HG02623 (cell line): ENCODE results near the gene CYTH1.

Experiments
- ATAC-seq: cut with Tn5 transposase; IDR thresholded peaks from one replicate; pipeline ENCODE4 v1.9.1; 2021; ENCODE audit warnings: moderate library complexity; ENCODE audit not compliant: unreplicated experiment

CYTH1 gene

GRCh38 chr17:78717431-78717980 is 64.6 kb downstream of the CYTH1 start:
- ATAC-seq, result no peak

DNA sequence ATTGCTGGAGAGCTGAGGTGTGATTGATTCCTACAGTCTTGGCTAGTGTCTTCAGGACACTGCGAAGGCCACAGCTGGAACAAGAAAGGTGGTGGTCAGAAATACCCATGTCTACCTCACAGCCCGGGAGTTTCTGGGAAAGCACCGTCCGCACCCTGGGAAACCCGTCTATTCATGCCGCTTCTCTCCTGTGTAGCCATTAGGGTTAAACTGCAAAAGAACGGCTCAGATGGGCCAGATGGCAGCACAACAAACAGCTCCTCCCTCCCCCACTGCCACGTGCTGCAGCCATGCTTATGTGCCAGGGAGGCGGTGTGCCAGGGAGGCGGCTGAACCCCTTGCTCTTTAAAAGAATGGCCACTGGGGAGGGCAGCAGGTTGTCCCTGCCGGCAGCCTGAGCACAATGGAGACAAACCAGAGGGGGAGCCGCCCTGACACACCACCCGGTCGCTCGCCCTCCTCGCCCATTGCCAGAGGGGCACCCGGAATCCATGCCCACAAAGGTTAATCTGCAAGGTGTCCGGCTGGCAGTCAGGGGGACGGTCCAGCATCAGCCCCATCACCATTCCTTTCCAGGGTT is 65.2 kb downstream of the CYTH1 start:
- no peak for ATAC-seq

DNA sequence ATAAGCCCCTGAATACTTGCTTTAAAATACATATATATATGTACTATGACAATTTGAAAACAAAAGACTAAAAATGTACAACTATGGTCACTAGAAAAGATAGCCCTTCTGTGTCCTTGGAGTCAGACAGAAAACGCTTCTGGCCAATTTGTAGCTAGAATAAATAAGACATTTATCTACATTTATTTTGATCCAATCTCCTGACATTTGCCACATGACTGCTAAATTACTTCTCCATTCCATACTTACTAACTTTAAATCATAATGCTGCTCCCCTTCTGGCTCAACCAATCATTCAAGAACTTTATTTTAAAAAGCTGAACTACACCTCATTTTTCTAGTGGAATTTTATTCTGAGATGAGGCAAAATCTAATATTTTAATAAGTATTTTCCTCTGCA is 65.8 kb downstream of the CYTH1 start:
- ATAC-seq, result no peak

DNA sequence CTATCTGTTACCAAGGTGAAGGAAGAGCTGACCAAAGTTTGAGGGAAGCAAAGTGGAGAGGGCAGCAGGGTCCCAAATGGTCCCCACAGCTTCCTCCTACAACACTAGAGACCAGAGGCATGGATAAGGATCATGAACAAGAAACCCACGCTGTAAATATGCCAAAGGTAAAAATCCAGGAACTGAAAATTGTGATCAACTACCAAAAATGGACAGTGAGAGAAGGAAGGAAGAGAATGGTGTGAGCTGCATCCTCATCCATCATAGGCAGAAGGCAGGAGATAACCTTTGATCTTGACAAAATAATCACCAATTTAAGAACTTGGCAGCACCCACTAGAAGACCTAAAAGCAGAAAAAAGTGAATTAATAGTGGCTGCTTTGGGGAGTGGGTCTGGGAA is 66.2 kb downstream of the CYTH1 start:
- no peak for ATAC-seq

GRCh38 chr17:78715000-78715771 is 66.9 kb downstream of the CYTH1 start:
- no peak for ATAC-seq

- ATAC-seq, result no peak
These were observed 67.5 kb downstream of the CYTH1 start for GRCh38 chr17:78714534-78714933.

DNA sequence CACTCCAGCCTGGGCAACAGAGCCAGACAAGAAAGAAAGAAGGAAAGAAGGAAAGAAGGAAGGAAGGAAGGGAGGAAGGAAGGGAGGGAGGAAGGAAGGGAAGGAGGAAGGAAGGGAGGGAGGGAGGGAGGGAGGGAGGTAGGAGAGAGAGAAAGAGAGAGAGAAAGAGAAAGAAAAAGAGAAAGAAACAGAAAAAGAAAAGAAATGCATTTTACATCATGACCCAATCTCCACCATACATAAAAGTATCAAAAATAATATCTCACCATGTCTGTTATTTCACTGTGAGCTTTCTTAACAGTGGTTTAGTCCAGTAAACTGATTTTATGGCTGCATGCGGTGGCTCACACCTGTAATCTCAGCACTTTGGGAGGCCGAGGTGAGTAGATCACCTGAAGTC is 70.0 kb downstream of the CYTH1 start:
- ATAC-seq, result no peak

DNA sequence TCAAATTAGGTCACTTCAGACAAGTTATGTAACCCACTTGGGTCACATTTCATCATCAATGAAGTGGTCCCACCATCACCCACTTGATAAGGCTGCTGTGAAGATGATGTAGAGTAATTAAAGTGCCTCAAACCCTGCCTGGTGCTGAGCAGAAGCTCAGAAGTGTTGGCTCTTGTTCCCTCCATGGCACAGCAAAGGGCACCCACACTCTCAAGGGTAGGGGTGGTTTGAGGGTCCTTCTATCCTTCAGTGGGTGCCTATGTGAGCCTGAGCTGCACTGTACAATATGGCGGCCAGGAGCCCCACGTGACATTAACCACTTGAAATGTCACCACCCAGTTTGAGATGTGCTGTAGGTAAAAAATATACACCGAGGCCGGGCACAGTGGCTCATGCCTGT is 71.5 kb downstream of the CYTH1 start:
- no peak for ATAC-seq

GRCh38 chr17:78709751-78710181 is 72.3 kb downstream of the CYTH1 start:
- no peak for ATAC-seq

GRCh38 chr17:78709119-78709681 is 72.9 kb downstream of the CYTH1 start:
- ATAC-seq, result peak; percentile 48

DNA sequence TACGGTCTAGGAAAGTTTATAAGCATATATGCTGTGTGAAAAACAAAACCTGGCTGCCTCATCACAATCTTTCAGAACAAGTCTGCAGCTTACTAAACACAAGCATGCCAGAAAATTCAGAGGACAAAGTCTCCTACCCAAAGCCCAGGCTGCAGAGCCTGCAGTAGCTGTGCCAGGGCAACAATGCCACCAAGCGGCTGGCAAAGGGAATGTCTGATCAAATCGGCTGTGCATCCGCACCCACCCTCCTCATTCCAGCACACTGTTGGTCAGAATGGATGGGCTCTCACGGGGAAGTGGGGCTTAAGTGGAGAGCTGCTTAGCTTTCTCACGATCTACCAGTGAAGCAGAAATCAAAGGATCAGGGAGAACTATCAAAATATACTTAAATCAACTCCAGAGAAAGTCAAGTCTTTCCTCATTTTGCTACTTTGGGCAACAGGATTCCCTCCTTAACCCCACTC is 73.5 kb downstream of the CYTH1 start:
- ATAC-seq, result no peak

DNA sequence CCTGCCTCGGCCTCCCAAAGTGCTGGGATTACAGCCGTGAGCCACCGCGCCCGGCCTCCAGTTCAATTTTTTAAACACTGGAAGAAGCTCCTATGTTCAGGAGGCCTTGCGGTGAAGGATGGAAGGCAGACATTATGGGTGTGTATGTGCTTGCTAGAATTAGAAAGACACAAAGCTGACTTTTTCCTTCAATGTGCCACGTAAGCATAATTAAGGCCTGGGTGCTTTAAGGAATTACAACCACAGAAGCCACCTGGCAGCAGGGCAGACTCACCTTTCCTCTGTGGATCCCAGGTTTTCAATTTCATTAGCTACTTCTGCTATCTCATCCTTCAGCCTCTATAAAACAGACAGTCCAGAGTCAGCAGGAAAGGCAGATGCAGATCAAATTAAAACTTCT is 74.2 kb downstream of the CYTH1 start:
- ATAC-seq, result no peak

GRCh38 chr17:78707016-78707415 is 75.1 kb downstream of the CYTH1 start:
- ATAC-seq, result no peak

DNA sequence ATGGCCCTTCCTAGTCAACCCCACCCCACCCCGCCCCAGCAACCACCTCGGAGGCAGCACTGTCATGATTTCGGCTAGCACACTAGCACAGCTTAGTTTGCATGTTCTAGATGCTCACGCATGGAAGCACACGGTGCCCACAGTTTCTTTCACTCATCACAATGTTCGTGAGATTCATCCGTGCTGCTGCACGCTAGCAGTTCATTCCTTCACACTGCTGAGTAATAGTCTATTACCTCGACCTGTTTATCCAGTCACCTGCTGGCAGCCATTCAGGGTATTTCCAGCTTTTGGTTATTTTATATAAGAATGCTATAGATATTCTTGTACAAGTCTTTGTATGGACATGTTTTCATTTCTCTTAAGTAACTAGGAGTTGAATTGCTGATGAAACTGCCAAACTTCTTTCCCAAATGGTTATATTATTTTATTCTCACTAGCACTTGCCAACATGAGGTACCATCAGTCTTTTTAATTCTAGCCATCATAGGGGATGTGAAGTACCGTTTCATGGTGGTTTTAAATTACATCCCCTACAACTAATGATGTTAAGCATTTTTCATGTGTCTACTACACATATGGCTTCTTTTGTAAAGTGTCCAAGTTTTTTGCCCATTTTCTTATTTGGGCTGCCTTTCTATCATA is 75.7 kb downstream of the CYTH1 start:
- no peak for ATAC-seq

- no peak for ATAC-seq
These were observed 77.0 kb downstream of the CYTH1 start for GRCh38 chr17:78705071-78705470.

DNA sequence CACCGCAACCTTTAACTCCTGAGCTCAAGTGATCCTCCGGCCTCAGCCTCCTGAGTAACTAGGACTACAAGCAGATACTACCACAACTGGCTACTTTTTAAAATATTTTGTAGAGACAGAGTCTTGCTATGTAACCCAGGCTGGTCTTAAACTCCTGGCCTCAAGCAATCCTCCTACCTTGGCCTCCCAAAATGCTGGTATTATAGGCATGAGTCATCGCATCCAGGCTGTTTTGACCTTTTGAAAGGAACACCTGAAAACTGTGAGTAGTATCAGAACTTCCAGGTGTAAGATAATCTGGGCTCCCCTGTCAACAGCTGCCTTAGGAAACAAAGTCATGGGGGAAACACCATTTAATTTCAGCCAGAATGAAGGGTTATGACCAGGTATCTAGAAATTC is 77.5 kb downstream of the CYTH1 start:
- no peak for ATAC-seq

GRCh38 chr17:78697554-78698343 is 84.3 kb downstream of the CYTH1 start:
- ATAC-seq, result no peak

GRCh38 chr17:78697122-78697521 is 85.0 kb downstream of the CYTH1 start:
- ATAC-seq, result no peak

GRCh38 chr17:78696016-78696982 is 85.8 kb downstream of the CYTH1 start:
- no peak for ATAC-seq
